NCI-H524 treated with DMSO at 0.1 percent for 48 hours (cell line): ENCODE data around the gene ZBTB34.

Experiments used
- DNase-seq: peaks from one replicate; lab custom pipeline; 2025; lab: John Stamatoyannopoulos, UW

Gene ZBTB34

DNA sequence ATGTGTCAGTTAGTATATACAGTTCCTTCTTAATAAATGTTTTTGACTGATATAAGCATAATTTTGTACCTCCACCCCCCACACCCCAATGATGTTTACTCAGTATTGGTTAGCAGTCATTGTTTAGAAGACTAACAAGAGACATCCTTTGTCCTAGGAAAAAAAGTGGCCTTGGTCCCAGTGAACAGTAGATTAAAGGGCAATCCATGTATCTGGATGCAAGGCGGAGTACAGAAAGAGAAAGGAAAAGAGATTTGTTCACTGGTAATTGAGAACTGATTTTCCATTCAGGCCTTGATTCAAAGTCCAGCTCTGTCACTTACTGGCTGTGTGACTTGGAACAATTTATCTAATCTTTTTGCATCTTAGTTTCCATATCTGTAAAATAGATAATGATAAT, 58.8 kb downstream of the ZBTB34 start:
- no peak for DNase-seq

DNA sequence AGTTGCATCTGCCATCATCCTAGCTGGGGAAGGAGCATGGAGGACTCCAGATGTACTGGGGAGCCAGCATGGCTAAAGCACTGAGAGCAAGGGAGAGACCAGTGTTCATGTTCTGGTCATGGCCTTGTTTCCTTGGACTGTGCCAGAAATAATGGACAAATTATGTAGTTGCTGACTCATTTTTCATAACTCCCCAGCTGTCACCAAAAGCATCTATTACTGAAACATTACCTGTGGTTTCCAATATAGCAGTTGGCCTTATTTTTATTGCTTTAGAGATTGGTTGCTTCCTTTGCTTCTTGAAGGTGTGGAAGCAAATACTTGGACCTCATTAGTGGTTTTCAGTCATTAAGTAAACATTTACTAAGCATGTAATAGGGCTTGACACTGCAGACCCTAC, 65.4 kb downstream of the ZBTB34 start:
- no peak for DNase-seq

DNA sequence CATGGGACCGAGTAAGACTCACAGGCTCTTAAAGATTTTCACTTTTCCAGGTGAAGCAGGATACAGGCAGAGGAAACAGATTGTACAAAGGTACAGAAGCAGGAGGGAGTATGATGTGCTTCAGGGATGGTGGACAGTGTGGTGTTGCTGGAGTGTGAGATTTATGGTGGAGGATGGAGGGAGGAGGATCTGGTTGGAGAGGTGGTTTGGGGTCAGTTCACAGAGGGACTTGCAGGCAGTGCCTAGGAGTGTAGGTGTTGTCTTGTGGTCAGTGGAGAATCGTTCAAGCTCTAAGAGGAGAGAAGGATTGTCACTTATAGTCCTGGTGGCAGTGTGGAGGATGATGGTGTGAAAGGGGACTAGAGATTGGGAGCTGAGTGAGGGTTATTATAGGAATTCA, 65.9 kb downstream of the ZBTB34 start:
- no peak for DNase-seq

DNA sequence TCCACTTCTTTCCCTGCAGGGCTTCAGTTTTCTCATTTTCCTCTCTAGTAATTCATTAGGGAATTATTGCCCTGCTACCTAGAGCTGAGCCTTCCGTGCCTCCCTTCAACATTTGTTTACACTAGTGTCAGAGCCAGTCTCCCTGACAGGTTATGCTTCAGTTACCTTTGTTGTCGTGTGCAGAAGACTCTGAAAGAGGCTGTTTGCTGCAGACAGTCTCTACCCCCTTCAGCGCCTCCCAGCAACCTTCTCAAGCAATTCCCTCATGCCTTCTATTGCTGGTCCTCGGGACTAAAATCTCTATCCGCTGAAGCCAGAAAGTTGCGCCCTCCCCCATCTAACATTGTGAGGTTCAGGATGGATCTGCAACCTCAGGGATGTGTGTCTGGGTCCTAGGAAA, 67.0 kb downstream of the ZBTB34 start:
- DNase-seq, result no peak

- DNase-seq, result no peak
These were observed 72.5 kb downstream of the ZBTB34 start for GRCh38 chr9:126932871-126933321.

- no peak for DNase-seq
These were observed 73.0 kb downstream of the ZBTB34 start for GRCh38 chr9:126933334-126933980.

DNA sequence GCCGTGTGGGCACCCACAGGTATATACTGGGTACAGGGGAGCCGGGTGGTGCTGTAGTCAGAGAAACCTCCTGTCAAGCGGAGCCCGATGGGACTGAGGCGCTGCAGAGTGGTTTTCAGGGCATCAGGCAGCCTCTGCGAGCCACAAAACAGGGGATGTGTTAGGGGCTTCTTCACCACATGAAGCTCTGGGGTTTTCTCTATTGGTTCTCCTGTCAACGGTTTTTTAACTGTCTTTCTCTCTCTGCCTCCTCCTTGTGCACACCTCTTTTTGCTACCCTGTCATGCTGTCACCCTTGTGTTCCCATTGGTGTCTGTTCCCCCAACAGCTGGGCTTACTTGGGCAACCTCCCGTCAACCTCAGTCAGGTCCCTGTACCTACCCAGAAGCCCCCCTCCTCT, 74.0 kb downstream of the ZBTB34 start:
- no peak for DNase-seq
